ENCODE measurements around the gene ETFRF1. TPM values are rescaled to one million over a fixed set of nuclear protein-coding genes. Genes with fewer than 3 reads are reported as not detected.

Gene ETFRF1
- total and polyA plus RNA-seq, 2 of the 8 experiments (the other 6 are each of a cell fraction or from before 2014, with no cell fraction given): 4.3 to 7.7 TPM

- no peak overlapping the region for H2BK120ac ChIP-seq (replicated peaks; ENCODE audit: low read depth, low read length)
- H2AFZ ChIP-seq (ENCODE audit: low read length): no peak overlapping the region
- TF ChIP-seq SIRT6 (IDR thresholded peaks at IDR 0.05; ENCODE audit: low read length) (no peak), CHD1 (IDR thresholded peaks at IDR 0.05; ENCODE audit: low read depth, low read length) (no peak), POLR2A (IDR thresholded peaks at IDR 0.05; ENCODE audit: control extremely low read depth in 1 of 2, low read depth in 2 of 2, low read length in 2 of 2) (no peak), EP300 (IDR thresholded peaks at IDR 0.05; ENCODE audit: borderline replicate concordance in 1 of 2, low read depth in 2 of 2, low read length in 2 of 2) (no peak), SAP30 (IDR thresholded peaks at IDR 0.05; ENCODE audit: insufficient read depth, insufficient replicate concordance, low read length) (no peak)
- no peaks in the 10 kb centered on the region for H3K36me3 ChIP-seq (ENCODE audit: control insufficient read depth in 2 of 4, insufficient read depth in 4 of 4, low read length in 3 of 4)
- H4K91ac ChIP-seq (replicated peaks; ENCODE audit: insufficient read length, low read length): no peak overlapping the region
- H3K27me3 ChIP-seq (replicated peaks in 1 of 4; ENCODE audit: control insufficient read depth in 3 of 4, extremely low read depth in 1 of 4, insufficient read depth in 3 of 4, low read length in 3 of 4): no peaks in the 10 kb centered on the region
- no peak overlapping the region; the same call in 1 of the 2 replicates for H2AK5ac ChIP-seq (ENCODE audit: low read depth, low read length)
- no peaks in the 10 kb centered on the region for H3K9me3 ChIP-seq (ENCODE audit: insufficient read depth in 2 of 2, low read depth in 1 of 2, low read length in 1 of 2)
- H3K79me1 ChIP-seq (ENCODE audit: low read depth, low read length): no peaks in the 10 kb centered on the region; the same call in 1 of the 2 replicates
- H3K18ac ChIP-seq (ENCODE audit: extremely low read depth, low read length): no peak overlapping the region
- H3K27ac ChIP-seq (ENCODE audit: low read depth, low read length): no peak overlapping the region
- H2BK12ac ChIP-seq (ENCODE audit: low read depth, low read length): no peak overlapping the region
- H2BK15ac ChIP-seq (ENCODE audit: low read length): 0 out of 2 replicates have a peak overlapping the region, but pooled peaks have one; percentile 49
- ChIA-PET CTCF (ENCODE audit: partially characterized antibody) (no interaction called here), POLR2A (ENCODE audit: partially characterized antibody) (no interaction called here)
- DNase-seq (ENCODE audit: low read depth in 1 of 2, low spot score in 2 of 2) (no peak), FAIRE-seq (no peak)
- peaks cover 4 to 5% of the 10 kb centered on the region in 2 experiments for H4K20me1 ChIP-seq (replicated peaks in 1 of 2; ENCODE audit: control insufficient read depth in 1 of 2, insufficient read depth in 2 of 2, low read length in 2 of 2)
- WGBS, 2 experiments (ENCODE audit: extremely low coverage in 1 of 2, insufficient coverage in 1 of 2, insufficient read length in 1 of 2, insufficient replicate concordance in 2 of 2, low coverage in 1 of 2, low lambda C conversion rate in 2 of 2, missing lambda C conversion rate in 1 of 2): 88% methylated on average over 5 of the region's 5 CpGs; no CpG with 5 or more reads in 1 of the 2 experiments
- H2BK20ac ChIP-seq (ENCODE audit: low read length): no peak overlapping the region
- no peak overlapping the region for H4K5ac ChIP-seq (ENCODE audit: insufficient read length, low read depth, low read length)
- no peak overlapping the region for H4K8ac ChIP-seq (ENCODE audit: extremely low read depth, insufficient read depth, low read length)
- H3K79me2 ChIP-seq (ENCODE audit: control insufficient read depth in 1 of 2, insufficient read depth in 2 of 2, low read length in 2 of 2): peaks cover 7 to 16% of the 10 kb centered on the region in 2 experiments
- H3K4me3 ChIP-seq (ENCODE audit: extremely low read depth in 1 of 4, insufficient read depth in 2 of 4, low read depth in 3 of 4, low read length in 4 of 4): no peak overlapping the region
- H3K23ac ChIP-seq (ENCODE audit: insufficient read length): no peak overlapping the region
- H3K4me2 ChIP-seq (ENCODE audit: insufficient read depth in 1 of 2, low read depth in 2 of 2, low read length in 2 of 2): no peak overlapping the region
- H3K4ac ChIP-seq (replicated peaks; ENCODE audit: insufficient read length, low read depth, low read length): no peak overlapping the region
- H3K4me1 ChIP-seq (replicated peaks in 1 of 4; ENCODE audit: control insufficient read depth in 3 of 4, insufficient read depth in 4 of 4, low read length in 3 of 4): peaks cover 9 to 16% (median 11%) of the 10 kb centered on the region in 4 experiments
- peaks cover 5% of the 10 kb centered on the region; the same call in 1 of the 2 replicates for H3K23me2 ChIP-seq (ENCODE audit: low read depth, low read length)
- no peak overlapping the region for H3K14ac ChIP-seq (ENCODE audit: insufficient read length)
- no peak overlapping the region for H3K56ac ChIP-seq (replicated peaks; ENCODE audit: insufficient read length, low read depth, low read length)
- H3K9ac ChIP-seq (replicated peaks in 1 of 4; ENCODE audit: extremely low read depth in 1 of 4, low read depth in 3 of 4, low read length in 3 of 4): no peak overlapping the region
- no peak overlapping the region for H2BK5ac ChIP-seq (ENCODE audit: low read depth, low read length)
These were observed 58.5 kb downstream of the ETFRF1 start for GRCh38 chr12:25253371-25254068.

Measured in H1 (cell line).